Smooth muscle cell (in vitro differentiated cells): Measurements from ENCODE around the gene EID2B. TPM values are rescaled to one million over a fixed set of nuclear protein-coding genes. Genes with fewer than 3 reads are reported as not detected.

ENCODE experiments used
- DNase-seq: peaks from one replicate; lab custom pipeline; 2025; ENCODE audit not compliant: unreplicated experiment; lab: John Stamatoyannopoulos, UW
- H2AFZ ChIP-seq: fragments of 200-600 bp; sonication (generic); 2 replicates; pipeline ENCODE4 v1.6.0; 2016; ENCODE audit warnings: antibody characterized with exemption, low read depth, mild to moderate bottlenecking
- H3F3A ChIP-seq: fragments of 200-600 bp; sonication (generic); 2 replicates; pipeline ENCODE4 v1.6.0; 2017; ENCODE audit warnings: antibody characterized with exemption, low read depth
- H3K27ac ChIP-seq: fragments of 200-600 bp; sonication (generic); 2 replicates; pipeline ENCODE4 v1.5.1; 2016; ENCODE audit warnings: low read depth, mild to moderate bottlenecking
- H3K27me3 ChIP-seq: fragments of 200-600 bp; sonication (generic); 2 replicates; pipeline ENCODE4 v1.6.1; 2016; ENCODE audit warnings: low read depth, mild to moderate bottlenecking
- H3K36me3 ChIP-seq: fragments of 200-600 bp; sonication (generic); 2 replicates; pipeline ENCODE4 v1.5.1; 2016; ENCODE audit warnings: low read depth
- H3K4me1 ChIP-seq: fragments of 200-600 bp; sonication (generic); 2 replicates; pipeline ENCODE4 v1.5.1; 2016; ENCODE audit warnings: low read depth
- H3K4me2 ChIP-seq: fragments of 200-600 bp; sonication (generic); 2 replicates; pipeline ENCODE4 v1.6.0; 2016; ENCODE audit warnings: mild to moderate bottlenecking
- H3K4me3 ChIP-seq: fragments of 200-600 bp; sonication (generic); 2 replicates; pipeline ENCODE4 v1.5.1; 2016; ENCODE audit warnings: mild to moderate bottlenecking
- H3K79me2 ChIP-seq: fragments of 200-600 bp; sonication (generic); 2 replicates; pipeline ENCODE4 v1.6.0; 2016; ENCODE audit warnings: low read depth, mild to moderate bottlenecking
- H3K9ac ChIP-seq: fragments of 200-600 bp; sonication (generic); 2 replicates; pipeline ENCODE4 v1.6.0; 2016; ENCODE audit warnings: low read depth
- H3K9me3 ChIP-seq: fragments of 200-600 bp; sonication (generic); replicated peaks from 2 replicates; pipeline ENCODE4 v1.5.1; 2016; ENCODE audit warnings: low read depth
- H4K20me1 ChIP-seq: fragments of 200-600 bp; sonication (generic); 2 replicates; pipeline ENCODE4 v1.6.0; 2016; ENCODE audit warnings: low read depth
- CTCF ChIP-seq: fragments of 200-600 bp; sonication (generic); IDR thresholded peaks from 2 replicates; pipeline ENCODE4 v1.5.1; 2017; ENCODE audit warnings: borderline replicate concordance, mild to moderate bottlenecking, antibody characterized with exemption; ENCODE audit not compliant: insufficient read depth, poor library complexity, severe bottlenecking
- WGBS: methylation state at CpG from one replicate; pipeline ENCODE4 v1.1.7; 2016; ENCODE audit warnings: low lambda C conversion rate; 5-methylcytosine and 5-hydroxymethylcytosine counted together
- polyA plus RNA-seq: library from polyadenylated mRNA; unstranded; fragments of >200 nt; fragmentation: Nextera tagmentation; extraction: Ambion mirVana; gene quantifications from 2 replicates; pipeline ENCODE4 v1.2.1, GENCODE V29; 2016
- total RNA-seq: library from RNA; depleted of rRNA; stranded (reverse); fragments of >200 nt; gene quantifications from 2 replicates; pipeline ENCODE4 v1.2.3, GENCODE V29; 2014

Gene EID2B
- total and polyA plus RNA-seq, 2 experiments from 2014 or later = 1.9 to 2.7 TPM

- Histone ChIP-seq H3K27me3 (peaks cover 45% of the 10 kb centered on the region), H3F3A (no peaks in the 10 kb centered on the region), H3K36me3 (no peaks in the 10 kb centered on the region), H3K27ac (no peak overlapping the region), H3K9ac (no peak overlapping the region), H4K20me1 (no peaks in the 10 kb centered on the region), H2AFZ (peak overlapping the region; percentile 88), H3K4me1 (peaks cover 8% of the 10 kb centered on the region), H3K79me2 (no peaks in the 10 kb centered on the region), H3K4me2 (peak overlapping the region; percentile 85), H3K9me3 (no peaks in the 10 kb centered on the region), H3K4me3 (peak overlapping the region; percentile 48)
- WGBS = 3% methylated on average over 88 of the region's 96 CpGs
- no peak for DNase-seq
- no peak for TF ChIP-seq CTCF
Observed at GRCh38 chr19:39506944-39507714, 25.5 kb downstream of the EID2B start.

DNA sequence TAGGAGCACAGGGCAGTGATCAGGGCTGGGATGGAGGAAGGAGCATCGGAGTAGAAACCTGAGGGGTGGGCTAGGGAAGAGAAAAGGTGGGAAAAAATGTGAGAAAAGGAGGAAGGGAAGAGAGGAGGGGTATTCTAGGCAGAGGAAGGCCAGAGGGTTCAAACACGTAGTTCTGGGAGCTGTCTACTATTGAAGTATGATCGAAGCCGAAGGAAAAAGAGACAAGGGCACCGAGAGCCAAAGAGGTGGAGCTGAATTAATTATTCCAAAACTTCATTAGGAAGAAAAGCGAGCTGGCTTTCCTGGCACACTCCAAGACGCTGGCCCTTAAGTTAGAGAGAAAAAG lies 26.1 kb downstream of the EID2B start:
- no peak overlapping the region for H3K27ac ChIP-seq
- no peak overlapping the region for H3K9ac ChIP-seq
- H3K4me1 ChIP-seq = peaks cover 8% of the 10 kb centered on the region
- no peaks in the 10 kb centered on the region for H3K36me3 ChIP-seq
- peak overlapping the region; percentile 85 for H3K4me2 ChIP-seq
- no peaks in the 10 kb centered on the region for H3F3A ChIP-seq
- 68% methylated on average over 7 of the region's 7 CpGs for WGBS
- DNase-seq = no peak
- H4K20me1 ChIP-seq = no peaks in the 10 kb centered on the region
- H2AFZ ChIP-seq = no peak overlapping the region
- peaks cover 44% of the 10 kb centered on the region for H3K27me3 ChIP-seq
- TF ChIP-seq CTCF = no peak
- H3K79me2 ChIP-seq = no peaks in the 10 kb centered on the region
- no peaks in the 10 kb centered on the region for H3K9me3 ChIP-seq
- H3K4me3 ChIP-seq = peak overlapping the region; percentile 48

- 20% methylated on average over 49 of the region's 69 CpGs for WGBS
- H3K79me2 ChIP-seq = no peaks in the 10 kb centered on the region
- H3K4me1 ChIP-seq = peaks cover 17% of the 10 kb centered on the region
- no peaks in the 10 kb centered on the region for H3F3A ChIP-seq
- no peak overlapping the region for H3K27ac ChIP-seq
- H3K4me3 ChIP-seq = no peak overlapping the region
- no peak overlapping the region for H3K4me2 ChIP-seq
- no peak overlapping the region for H3K9ac ChIP-seq
- no peaks in the 10 kb centered on the region for H3K9me3 ChIP-seq
- H4K20me1 ChIP-seq = no peaks in the 10 kb centered on the region
- H2AFZ ChIP-seq = no peak overlapping the region
- TF ChIP-seq CTCF = peak; percentile 89
- peaks cover 67% of the 10 kb centered on the region for H3K27me3 ChIP-seq
- H3K36me3 ChIP-seq = no peaks in the 10 kb centered on the region
- DNase-seq = no peak
Observed at GRCh38 chr19:39502640-39503417, 29.8 kb downstream of the EID2B start.

DNA sequence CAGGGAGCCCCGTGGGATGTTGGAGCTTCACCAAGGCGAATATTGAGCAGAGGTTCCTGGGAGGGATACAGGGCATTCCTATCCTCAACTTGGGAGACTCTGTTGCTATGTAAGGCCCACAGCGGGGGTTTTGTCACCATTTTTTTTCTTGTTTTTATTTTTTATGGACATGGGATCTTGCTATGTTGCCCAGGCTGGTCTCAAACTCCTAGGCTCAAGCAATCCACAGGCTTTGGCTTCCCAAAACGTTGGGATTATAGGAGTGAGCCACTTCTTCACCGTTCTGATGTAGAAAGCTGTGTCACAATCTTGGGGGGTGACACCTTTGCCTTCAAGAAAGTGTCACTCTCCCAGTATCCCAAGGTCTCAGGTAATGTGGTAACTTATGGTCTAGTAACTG lies 31.3 kb downstream of the EID2B start:
- H3K27me3 ChIP-seq = peaks cover 62% of the 10 kb centered on the region
- 84% methylated on average over 5 of the region's 5 CpGs for WGBS

More for the DNA sequence above, 31.3 kb downstream of the EID2B start:
- no peak overlapping the region for H3K27ac ChIP-seq
- no peak overlapping the region for H3K4me2 ChIP-seq
- no peak overlapping the region for H3K9ac ChIP-seq
- H3K36me3 ChIP-seq = no peaks in the 10 kb centered on the region
- H2AFZ ChIP-seq = no peak overlapping the region
- H3K79me2 ChIP-seq = no peaks in the 10 kb centered on the region
- H3K4me1 ChIP-seq = peaks cover 13% of the 10 kb centered on the region
- no peak overlapping the region for H3K4me3 ChIP-seq
- no peaks in the 10 kb centered on the region for H4K20me1 ChIP-seq
- H3K9me3 ChIP-seq = no peaks in the 10 kb centered on the region
- H3F3A ChIP-seq = no peaks in the 10 kb centered on the region
- DNase-seq = no peak
- TF ChIP-seq CTCF = no peak
